ENCODE data around the gene RPTOR.

DNA sequence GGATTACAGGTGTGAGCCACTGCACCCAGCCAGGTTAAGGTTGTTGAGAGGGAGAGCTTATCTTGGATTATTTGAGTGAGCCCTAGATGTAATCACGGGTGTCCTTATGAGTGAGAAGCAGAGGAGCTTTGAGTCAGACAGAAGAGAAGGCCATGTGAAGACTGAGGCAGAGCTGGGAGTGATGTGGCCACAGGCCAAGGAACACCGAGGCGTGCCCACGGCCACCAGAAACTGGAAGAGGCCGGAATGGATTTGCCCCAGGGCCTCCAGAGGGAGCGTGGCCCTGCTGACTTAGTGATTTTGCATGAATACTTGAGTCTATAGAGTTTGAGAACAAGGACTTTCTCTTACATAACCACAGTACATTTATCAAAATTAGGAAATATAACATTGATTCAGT is 137.7 kb downstream of the RPTOR start:
- TF ChIP-seq POLR2A (IDR thresholded peaks at IDR 0.05; ENCODE audit: low read length) (no peak), GATA1 (IDR thresholded peaks at IDR 0.05; ENCODE audit: low read depth, low read length) (no peak)

All from erythroblast (primary cell).